Measurements from ENCODE around the gene HCRT.
"Not testable (repeated sequence)": the region's sequence is repeated elsewhere in the genome, so short reads cannot be mapped to it uniquely, and the experiment has no call there.

The HCRT gene

GRCh38 chr17:42184713-42185620 is at the start of gene HCRT:
Gene HCRT, minus strand, starts transcription at chr17:42185452. Its CDS starts 87 bp downstream, at chr17:42185365.
- DNase-seq = no peak

- DNase-seq = no peak
Observed at GRCh38 chr17:42233994-42234393, 48.7 kb upstream of the HCRT start.

GRCh38 chr17:42233156-42233555 is 47.9 kb upstream of the HCRT start:
- no peak for DNase-seq

GRCh38 chr17:42230225-42230624 is 45.0 kb upstream of the HCRT start:
- no peak for DNase-seq

GRCh38 chr17:42227849-42228700 is 42.8 kb upstream of the HCRT start:
- DNase-seq = no peak

- no peak for DNase-seq
Observed at GRCh38 chr17:42225646-42226045, 40.4 kb upstream of the HCRT start.

- DNase-seq = no peak
Observed at GRCh38 chr17:42224651-42225050, 39.4 kb upstream of the HCRT start.

GRCh38 chr17:42221886-42222745 is 36.9 kb upstream of the HCRT start:
- no peak for DNase-seq

- DNase-seq = not testable (repeated sequence)
Observed at GRCh38 chr17:42219280-42219679, 34.0 kb upstream of the HCRT start.

GRCh38 chr17:42214156-42214555 is 28.9 kb upstream of the HCRT start:
- DNase-seq = no peak

GRCh38 chr17:42212382-42212781 is 27.1 kb upstream of the HCRT start:
- no peak for DNase-seq

GRCh38 chr17:42211921-42212341 is 26.7 kb upstream of the HCRT start:
- not testable (repeated sequence) for DNase-seq

GRCh38 chr17:42210046-42210445 is 24.8 kb upstream of the HCRT start:
- DNase-seq = no peak

- DNase-seq = not testable (repeated sequence)
Observed at GRCh38 chr17:42206153-42206612, 20.9 kb upstream of the HCRT start.

GRCh38 chr17:42203354-42203753 is 18.1 kb upstream of the HCRT start:
- DNase-seq = no peak

GRCh38 chr17:42202696-42203095 is 17.4 kb upstream of the HCRT start:
- no peak for DNase-seq

- no peak for DNase-seq
Observed at GRCh38 chr17:42202159-42202558, 16.9 kb upstream of the HCRT start.

- no peak for DNase-seq
Observed at GRCh38 chr17:42201458-42201772, 16.2 kb upstream of the HCRT start.

GRCh38 chr17:42200706-42201457 is 15.6 kb upstream of the HCRT start:
- no peak for DNase-seq

- no peak for DNase-seq
Observed at GRCh38 chr17:42199416-42200011, 14.3 kb upstream of the HCRT start.

GRCh38 chr17:42198897-42199296 is 13.6 kb upstream of the HCRT start:
- DNase-seq = no peak

All from NCI-H187 (cell line).